ENCODE data around the gene SEMA3D.
"Not testable (repeated sequence)": the region's sequence is repeated elsewhere in the genome, so short reads cannot be mapped to it uniquely, and the experiment has no call there.

The SEMA3D gene

GRCh38 chr7:85010306-85010705, 176.6 kb downstream of the SEMA3D start:
- no peaks in the 10 kb centered on the region for H3K9me3 Mint-ChIP-seq
- no peak overlapping the region for H3K4me3 Mint-ChIP-seq
- H3K27ac Mint-ChIP-seq, result no peak overlapping the region
- no peaks in the 10 kb centered on the region for H3K4me1 Mint-ChIP-seq
- no peaks in the 10 kb centered on the region for H3K36me3 Mint-ChIP-seq
- DNase-seq, result no peak
- H3K27me3 Mint-ChIP-seq, result no peaks in the 10 kb centered on the region
- CTCF ChIA-PET, result interaction anchor here (0.5 to 1.4 kb wide), 2 partner anchors 19 to 816 kb away, joined by 3 read pairs; no protein-coding TSS in a partner anchor

GRCh38 chr7:85006754-85007153, 180.1 kb downstream of the SEMA3D start:
- Mint-ChIP-seq H3K4me3 (no peak overlapping the region), H3K27me3 (no peaks in the 10 kb centered on the region), H3K9me3 (no peaks in the 10 kb centered on the region), H3K4me1 (no peaks in the 10 kb centered on the region), H3K27ac (no peak overlapping the region), H3K36me3 (no peaks in the 10 kb centered on the region)
- CTCF ChIA-PET, result no interaction called here
- no peak for DNase-seq

GRCh38 chr7:85004402-85004801, 182.5 kb downstream of the SEMA3D start:
- Mint-ChIP-seq H3K27me3 (no peaks in the 10 kb centered on the region), H3K9me3 (no peaks in the 10 kb centered on the region), H3K27ac (no peak overlapping the region), H3K36me3 (no peaks in the 10 kb centered on the region), H3K4me3 (no peak overlapping the region), H3K4me1 (no peaks in the 10 kb centered on the region)
- no peak for DNase-seq
- CTCF ChIA-PET, result no interaction called here

- Mint-ChIP-seq H3K27me3 (no peaks in the 10 kb centered on the region), H3K27ac (no peak overlapping the region), H3K9me3 (no peaks in the 10 kb centered on the region), H3K36me3 (no peaks in the 10 kb centered on the region), H3K4me3 (no peak overlapping the region), H3K4me1 (peaks cover 9% of the 10 kb centered on the region)
- no peak for DNase-seq
- CTCF ChIA-PET, result no interaction called here
Observed at GRCh38 chr7:85001495-85002345, 185.1 kb downstream of the SEMA3D start.

GRCh38 chr7:85000735-85001350, 186.0 kb downstream of the SEMA3D start:
- no peaks in the 10 kb centered on the region for H3K36me3 Mint-ChIP-seq
- no peak for DNase-seq
- CTCF ChIA-PET, result no interaction called here
- H3K27ac Mint-ChIP-seq, result no peak overlapping the region
- H3K9me3 Mint-ChIP-seq, result no peaks in the 10 kb centered on the region
- no peaks in the 10 kb centered on the region for H3K27me3 Mint-ChIP-seq
- no peak overlapping the region for H3K4me3 Mint-ChIP-seq
- peaks cover 9% of the 10 kb centered on the region for H3K4me1 Mint-ChIP-seq

- no peaks in the 10 kb centered on the region for H3K27me3 Mint-ChIP-seq
- no peaks in the 10 kb centered on the region for H3K9me3 Mint-ChIP-seq
- CTCF ChIA-PET, result interaction anchor here (0.8 kb wide), 1 partner anchor 22 kb away, joined by 3 read pairs; no protein-coding TSS in a partner anchor
Observed at GRCh38 chr7:84999450-84999849, 187.4 kb downstream of the SEMA3D start.

GRCh38 chr7:84998665-84999064, 188.2 kb downstream of the SEMA3D start:
- no peak for DNase-seq
- CTCF ChIA-PET, result no interaction called here
- peaks cover 9% of the 10 kb centered on the region for H3K4me1 Mint-ChIP-seq
- no peaks in the 10 kb centered on the region for H3K9me3 Mint-ChIP-seq
- no peak overlapping the region for H3K4me3 Mint-ChIP-seq
- H3K36me3 Mint-ChIP-seq, result no peaks in the 10 kb centered on the region
- H3K27me3 Mint-ChIP-seq, result no peaks in the 10 kb centered on the region
- H3K27ac Mint-ChIP-seq, result no peak overlapping the region

More at GRCh38 chr7:84999450-84999849, 187.4 kb downstream of the SEMA3D start:
- no peaks in the 10 kb centered on the region for H3K36me3 Mint-ChIP-seq
- H3K4me3 Mint-ChIP-seq, result no peak overlapping the region
- DNase-seq, result no peak
- H3K27ac Mint-ChIP-seq, result no peak overlapping the region
- peaks cover 9% of the 10 kb centered on the region for H3K4me1 Mint-ChIP-seq

- Mint-ChIP-seq H3K4me3 (no peak overlapping the region), H3K4me1 (peaks cover 9% of the 10 kb centered on the region), H3K27me3 (no peaks in the 10 kb centered on the region), H3K27ac (no peak overlapping the region), H3K9me3 (no peaks in the 10 kb centered on the region), H3K36me3 (no peaks in the 10 kb centered on the region)
- no peak for DNase-seq
- CTCF ChIA-PET, result no interaction called here
Observed at GRCh38 chr7:84997626-84998025, 189.2 kb downstream of the SEMA3D start.

- H3K27me3 Mint-ChIP-seq, H3K9me3 Mint-ChIP-seq, H3K27ac Mint-ChIP-seq, H3K4me1 Mint-ChIP-seq, DNase-seq, CTCF ChIA-PET, H3K36me3 Mint-ChIP-seq, H3K4me3 Mint-ChIP-seq: not testable (repeated sequence)
Observed at GRCh38 chr7:84992954-84993353, 193.9 kb downstream of the SEMA3D start.

- Mint-ChIP-seq H3K27ac (no peak overlapping the region), H3K9me3 (no peaks in the 10 kb centered on the region), H3K4me1 (no peaks in the 10 kb centered on the region), H3K36me3 (no peaks in the 10 kb centered on the region), H3K4me3 (no peak overlapping the region), H3K27me3 (peaks cover 9% of the 10 kb centered on the region)
- no peak for DNase-seq
- CTCF ChIA-PET, result no interaction called here
Observed at GRCh38 chr7:84985073-84985784, 201.6 kb downstream of the SEMA3D start.

GRCh38 chr7:84982199-84982598, 204.7 kb downstream of the SEMA3D start:
- Mint-ChIP-seq H3K4me3 (no peak overlapping the region), H3K4me1 (no peaks in the 10 kb centered on the region), H3K9me3 (no peaks in the 10 kb centered on the region), H3K36me3 (no peaks in the 10 kb centered on the region), H3K27ac (no peak overlapping the region), H3K27me3 (peaks cover 9% of the 10 kb centered on the region)
- CTCF ChIA-PET, result no interaction called here
- DNase-seq, result no peak

- H3K4me1 Mint-ChIP-seq, result no peaks in the 10 kb centered on the region
- CTCF ChIA-PET, result no interaction called here
- no peak for DNase-seq
- no peaks in the 10 kb centered on the region for H3K9me3 Mint-ChIP-seq
- H3K4me3 Mint-ChIP-seq, result no peak overlapping the region
- H3K27ac Mint-ChIP-seq, result no peak overlapping the region
- H3K27me3 Mint-ChIP-seq, result peaks cover 9% of the 10 kb centered on the region
- H3K36me3 Mint-ChIP-seq, result no peaks in the 10 kb centered on the region
Observed at GRCh38 chr7:84981055-84981976, 205.5 kb downstream of the SEMA3D start.

- CTCF ChIA-PET, result no interaction called here
- Mint-ChIP-seq H3K4me1 (no peaks in the 10 kb centered on the region), H3K4me3 (no peak overlapping the region), H3K36me3 (no peaks in the 10 kb centered on the region), H3K9me3 (no peaks in the 10 kb centered on the region), H3K27ac (no peak overlapping the region), H3K27me3 (no peaks in the 10 kb centered on the region)
- no peak for DNase-seq
Observed at GRCh38 chr7:84975586-84976185, 211.2 kb downstream of the SEMA3D start.

- Mint-ChIP-seq H3K27ac (no peak overlapping the region), H3K4me3 (no peak overlapping the region), H3K36me3 (no peaks in the 10 kb centered on the region), H3K27me3 (no peaks in the 10 kb centered on the region), H3K9me3 (no peaks in the 10 kb centered on the region), H3K4me1 (no peaks in the 10 kb centered on the region)
- CTCF ChIA-PET, result no interaction called here
- DNase-seq, result no peak
Observed at GRCh38 chr7:84971360-84971759, 215.5 kb downstream of the SEMA3D start.
